Osteocyte (in vitro differentiated cells): Measurements from ENCODE around the gene MICU1. TPM values are rescaled to one million over a fixed set of nuclear protein-coding genes. Genes with fewer than 3 reads are reported as not detected.

Experiments used
- DNase-seq: peaks from one replicate; pipeline ENCODE4 v3.0.0; 2021; ENCODE audit warnings: mixed read lengths; ENCODE audit not compliant: unreplicated experiment; ENCODE audit errors: extremely low spot score
- H3K27ac Mint-ChIP-seq: one replicate; pipeline ENCODE4 v1.8.0; 2021; ENCODE audit warnings: mild to moderate bottlenecking, mixed read lengths; ENCODE audit not compliant: unreplicated experiment
- H3K27me3 Mint-ChIP-seq: one replicate; pipeline ENCODE4 v1.8.0; 2021; ENCODE audit warnings: mixed read lengths; ENCODE audit not compliant: unreplicated experiment
- H3K36me3 Mint-ChIP-seq: one replicate; pipeline ENCODE4 v1.8.0; 2021; ENCODE audit warnings: mixed read lengths; ENCODE audit not compliant: unreplicated experiment
- H3K4me1 Mint-ChIP-seq: one replicate; pipeline ENCODE4 v1.8.0; 2021; ENCODE audit warnings: mixed read lengths; ENCODE audit not compliant: unreplicated experiment
- H3K4me3 Mint-ChIP-seq: one replicate; pipeline ENCODE4 v1.8.0; 2021; ENCODE audit warnings: mild to moderate bottlenecking, moderate library complexity, mixed read lengths; ENCODE audit not compliant: unreplicated experiment
- H3K9me3 Mint-ChIP-seq: one replicate; pipeline ENCODE4 v1.8.0; 2021; ENCODE audit warnings: mixed read lengths; ENCODE audit not compliant: unreplicated experiment
- total RNA-seq: library from RNA; stranded (reverse); gene quantifications from 2 replicates; pipeline ENCODE4 v1.2.1, GENCODE V29; 2021
- TF ChIP-seq, protein P1 (sequence below): fragments of 200-600 bp; sonication (generic); IDR thresholded peaks from 2 replicates; pipeline ENCODE4 v1.5.0; 2021; ENCODE audit warnings: antibody characterized with exemption, mild to moderate bottlenecking, moderate library complexity

The MICU1 gene
- total RNA-seq, 1 donor from 2014 or later: 58.9 TPM

DNA sequence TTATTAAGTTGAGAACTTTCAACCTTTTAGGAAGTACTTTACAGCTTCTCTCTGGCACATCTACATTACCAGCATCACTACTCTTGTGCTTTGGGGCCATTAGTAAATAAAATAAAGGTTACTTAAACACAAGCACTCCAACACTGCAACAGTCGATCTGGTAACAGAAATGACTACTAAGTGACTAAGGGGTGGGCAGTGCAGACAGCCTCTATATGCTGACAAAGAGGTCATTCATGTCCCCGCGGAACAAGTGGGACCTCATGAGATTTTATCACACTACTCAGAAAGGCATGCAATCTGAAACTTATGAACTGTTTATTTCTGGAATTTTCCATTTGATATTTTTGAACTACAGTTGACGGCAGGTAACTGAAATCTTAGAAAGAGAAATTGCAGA, 159.9 kb downstream of the MICU1 start:
- Mint-ChIP-seq H3K4me1 (no peaks in the 10 kb centered on the region), H3K4me3 (no peak overlapping the region)

DNA sequence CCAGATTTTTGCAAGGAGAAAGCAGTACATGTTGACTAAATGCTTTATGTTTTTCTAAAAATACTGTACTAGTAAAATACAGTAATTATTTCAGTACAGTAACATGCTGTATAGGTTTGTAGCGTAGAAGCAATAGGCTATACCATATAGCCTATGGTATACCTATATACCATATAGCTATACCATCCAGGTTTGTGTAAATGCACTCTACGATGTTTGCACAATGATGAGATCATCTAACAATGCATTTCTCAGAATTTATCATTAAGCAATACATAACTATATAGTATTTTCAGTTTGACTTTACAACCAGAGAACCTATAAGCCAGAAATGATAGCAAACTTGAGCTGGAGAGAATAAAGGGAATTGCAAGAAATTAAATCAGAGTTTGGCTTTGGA, 161.4 kb downstream of the MICU1 start:
- DNase-seq: no peak
- H3K36me3 Mint-ChIP-seq: peaks cover 14% of the 10 kb centered on the region
- H3K4me1 Mint-ChIP-seq: no peaks in the 10 kb centered on the region
- H3K27me3 Mint-ChIP-seq: no peaks in the 10 kb centered on the region
- no peak overlapping the region for H3K27ac Mint-ChIP-seq
- TF ChIP-seq, protein P1, sequence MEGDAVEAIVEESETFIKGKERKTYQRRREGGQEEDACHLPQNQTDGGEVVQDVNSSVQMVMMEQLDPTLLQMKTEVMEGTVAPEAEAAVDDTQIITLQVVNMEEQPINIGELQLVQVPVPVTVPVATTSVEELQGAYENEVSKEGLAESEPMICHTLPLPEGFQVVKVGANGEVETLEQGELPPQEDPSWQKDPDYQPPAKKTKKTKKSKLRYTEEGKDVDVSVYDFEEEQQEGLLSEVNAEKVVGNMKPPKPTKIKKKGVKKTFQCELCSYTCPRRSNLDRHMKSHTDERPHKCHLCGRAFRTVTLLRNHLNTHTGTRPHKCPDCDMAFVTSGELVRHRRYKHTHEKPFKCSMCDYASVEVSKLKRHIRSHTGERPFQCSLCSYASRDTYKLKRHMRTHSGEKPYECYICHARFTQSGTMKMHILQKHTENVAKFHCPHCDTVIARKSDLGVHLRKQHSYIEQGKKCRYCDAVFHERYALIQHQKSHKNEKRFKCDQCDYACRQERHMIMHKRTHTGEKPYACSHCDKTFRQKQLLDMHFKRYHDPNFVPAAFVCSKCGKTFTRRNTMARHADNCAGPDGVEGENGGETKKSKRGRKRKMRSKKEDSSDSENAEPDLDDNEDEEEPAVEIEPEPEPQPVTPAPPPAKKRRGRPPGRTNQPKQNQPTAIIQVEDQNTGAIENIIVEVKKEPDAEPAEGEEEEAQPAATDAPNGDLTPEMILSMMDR: no peak
- no peak overlapping the region for H3K4me3 Mint-ChIP-seq
- no peaks in the 10 kb centered on the region for H3K9me3 Mint-ChIP-seq

More for the DNA sequence above, 159.9 kb downstream of the MICU1 start:
- no peaks in the 10 kb centered on the region for H3K27me3 Mint-ChIP-seq
- DNase-seq: no peak
- no peaks in the 10 kb centered on the region for H3K9me3 Mint-ChIP-seq
- peaks cover 15% of the 10 kb centered on the region for H3K36me3 Mint-ChIP-seq
- H3K27ac Mint-ChIP-seq: no peak overlapping the region
- TF ChIP-seq, protein P1: no peak

GRCh38 chr10:72462261-72462660, 163.6 kb downstream of the MICU1 start:
- Mint-ChIP-seq H3K4me1 (no peaks in the 10 kb centered on the region), H3K36me3 (peaks cover 16% of the 10 kb centered on the region), H3K27ac (no peak overlapping the region), H3K4me3 (no peak overlapping the region), H3K9me3 (no peaks in the 10 kb centered on the region), H3K27me3 (no peaks in the 10 kb centered on the region)
- TF ChIP-seq, protein P1: no peak
- DNase-seq: no peak

- peaks cover 16% of the 10 kb centered on the region for H3K36me3 Mint-ChIP-seq
- H3K4me3 Mint-ChIP-seq: no peak overlapping the region
- no peaks in the 10 kb centered on the region for H3K4me1 Mint-ChIP-seq
- TF ChIP-seq, protein P1: no peak
- no peaks in the 10 kb centered on the region for H3K27me3 Mint-ChIP-seq
- no peak overlapping the region for H3K27ac Mint-ChIP-seq
- H3K9me3 Mint-ChIP-seq: no peaks in the 10 kb centered on the region
- no peak for DNase-seq
These were observed 164.8 kb downstream of the MICU1 start for GRCh38 chr10:72461085-72461484.

GRCh38 chr10:72460284-72460876, 165.5 kb downstream of the MICU1 start:
- no peak for DNase-seq
- H3K4me1 Mint-ChIP-seq: no peaks in the 10 kb centered on the region

More at GRCh38 chr10:72460284-72460876, 165.5 kb downstream of the MICU1 start:
- TF ChIP-seq, protein P1: no peak
- H3K4me3 Mint-ChIP-seq: no peak overlapping the region
- H3K27ac Mint-ChIP-seq: no peak overlapping the region
- peaks cover 16% of the 10 kb centered on the region for H3K36me3 Mint-ChIP-seq
- no peaks in the 10 kb centered on the region for H3K9me3 Mint-ChIP-seq
- no peaks in the 10 kb centered on the region for H3K27me3 Mint-ChIP-seq
